MM.1S (cell line): ENCODE data around the gene ARHGEF12.

Source experiments
- EZH2phosphoT487 ChIP-seq: fragments of 300-600 bp; sonication (generic); IDR thresholded peaks from 2 replicates; pipeline ENCODE4 v1.6.1; 2018; ENCODE audit warnings: antibody characterized with exemption, low read length
- TF ChIP-seq, protein P1 (sequence below): fragments of 300-600 bp; sonication (generic); IDR thresholded peaks from 2 replicates; pipeline ENCODE4 v1.5.1; 2016; ENCODE audit warnings: antibody characterized with exemption, low read length, mixed read lengths

DNA sequence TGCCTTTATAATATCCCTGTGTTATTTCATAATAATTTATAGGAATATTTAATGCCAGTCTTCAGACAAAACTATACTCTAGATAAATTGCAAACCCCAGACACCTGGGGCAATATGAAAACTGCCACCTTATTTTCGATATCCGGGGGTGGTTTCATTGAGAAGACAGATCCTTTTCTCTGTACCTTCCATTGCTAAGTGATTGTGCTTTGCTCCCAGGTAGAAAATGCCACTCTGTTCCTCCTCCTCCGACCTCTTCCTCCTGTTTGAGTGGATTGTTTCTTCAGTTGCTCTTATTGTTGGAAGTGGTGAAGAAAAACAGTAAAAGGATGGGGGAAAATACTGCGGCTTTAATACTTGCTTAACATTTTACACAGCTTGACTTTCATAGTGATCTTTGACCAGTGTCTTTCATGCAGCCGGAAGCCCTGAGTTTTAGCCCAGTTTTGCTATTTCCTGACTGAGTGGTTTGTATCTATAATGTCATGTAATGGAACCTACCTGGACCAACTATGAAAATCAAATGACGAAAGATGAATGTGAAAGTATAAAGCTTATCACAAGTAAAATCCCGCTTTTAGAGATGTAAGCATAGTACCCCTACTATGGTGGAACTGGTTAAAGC lies 169.7 kb downstream of the ARHGEF12 start:
- TF ChIP-seq, protein P1, sequence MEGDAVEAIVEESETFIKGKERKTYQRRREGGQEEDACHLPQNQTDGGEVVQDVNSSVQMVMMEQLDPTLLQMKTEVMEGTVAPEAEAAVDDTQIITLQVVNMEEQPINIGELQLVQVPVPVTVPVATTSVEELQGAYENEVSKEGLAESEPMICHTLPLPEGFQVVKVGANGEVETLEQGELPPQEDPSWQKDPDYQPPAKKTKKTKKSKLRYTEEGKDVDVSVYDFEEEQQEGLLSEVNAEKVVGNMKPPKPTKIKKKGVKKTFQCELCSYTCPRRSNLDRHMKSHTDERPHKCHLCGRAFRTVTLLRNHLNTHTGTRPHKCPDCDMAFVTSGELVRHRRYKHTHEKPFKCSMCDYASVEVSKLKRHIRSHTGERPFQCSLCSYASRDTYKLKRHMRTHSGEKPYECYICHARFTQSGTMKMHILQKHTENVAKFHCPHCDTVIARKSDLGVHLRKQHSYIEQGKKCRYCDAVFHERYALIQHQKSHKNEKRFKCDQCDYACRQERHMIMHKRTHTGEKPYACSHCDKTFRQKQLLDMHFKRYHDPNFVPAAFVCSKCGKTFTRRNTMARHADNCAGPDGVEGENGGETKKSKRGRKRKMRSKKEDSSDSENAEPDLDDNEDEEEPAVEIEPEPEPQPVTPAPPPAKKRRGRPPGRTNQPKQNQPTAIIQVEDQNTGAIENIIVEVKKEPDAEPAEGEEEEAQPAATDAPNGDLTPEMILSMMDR, result no peak
- no peak for TF ChIP-seq EZH2phosphoT487
